T-cell (primary cell): ENCODE data around the gene TNRC6C. TPM values are rescaled to one million over a fixed set of nuclear protein-coding genes. Genes with fewer than 3 reads are reported as not detected.

Experiments used
- ATAC-seq, 4 experiments: fragments of 200-7000 bp in 3 of 4; fragments of 150-1000 bp in 1 of 4; cut with Tn5 transposase; replicated peaks in 1 of 4; 1 replicate in 3 of 4; 2 replicates in 1 of 4; pipeline ENCODE4 v1.10.0; 2021; ENCODE audit warnings: moderate library complexity in 3 of 4, mild to moderate bottlenecking in 2 of 4, moderate number of reproducible peaks in 1 of 4
- CTCF ChIA-PET, 2 donors: fragments of 300-600 bp; sonication (Branson Sonifier 250); formaldehyde crosslinking; loops; one replicate each; lab custom pipeline; 2022; ENCODE audit warnings: antibody characterized with exemption in 2 of 2; lab: Charles Lee
- POLR2A ChIA-PET, 2 donors: fragments of 300-600 bp; sonication (Branson Sonifier 250); formaldehyde crosslinking; loops; one replicate each; lab custom pipeline; 2022; ENCODE audit warnings: antibody characterized with exemption in 2 of 2; lab: Charles Lee
- DNase-seq, 35 experiments: peaks; one replicate each; pipeline versions ENCODE4 v3.0.0 to v3.0.0-alpha.2; 2013 to 2023
- H3K27ac ChIP-seq: one replicate; pipeline ENCODE4 v1.5.1; 2013; ENCODE audit warnings: low read length
- H3K27me3 ChIP-seq, 2 experiments: replicated peaks in 1 of 2; 1 replicate in 1 of 2; 2 replicates in 1 of 2; pipeline versions ENCODE4 v1.6.1 to v1.7.0; 2013; ENCODE audit warnings: low read length in 1 of 2, mixed read lengths in 1 of 2; ENCODE audit not compliant: control insufficient read depth in 2 of 2, insufficient read depth in 2 of 2; ENCODE audit errors: extremely low read depth in 1 of 2
- H3K36me3 ChIP-seq, 2 donors: 1 replicate in 1 of 2; 2 replicates in 1 of 2; pipeline versions ENCODE4 v1.6.1 to v1.7.0; 2013; ENCODE audit warnings: low read length in 1 of 2; ENCODE audit not compliant: control insufficient read depth in 2 of 2, insufficient read depth in 1 of 2; ENCODE audit errors: extremely low read depth in 1 of 2
- H3K4me1 ChIP-seq, 2 experiments: 1 replicate in 1 of 2; 2 replicates in 1 of 2; pipeline versions ENCODE4 v1.6.1 to v1.7.0; 2013; ENCODE audit warnings: low read length in 2 of 2, mixed read lengths in 1 of 2; ENCODE audit not compliant: insufficient read depth in 2 of 2, control insufficient read depth in 1 of 2; ENCODE audit errors: extremely low read depth in 1 of 2
- H3K4me3 ChIP-seq, 2 donors: 1 replicate in 1 of 2; 2 replicates in 1 of 2; pipeline versions ENCODE4 v1.5.1 to v1.7.0; 2013; ENCODE audit warnings: mild to moderate bottlenecking in 2 of 2, low read length in 1 of 2, moderate library complexity in 1 of 2; ENCODE audit not compliant: control insufficient read depth in 1 of 2; ENCODE audit errors: extremely low read depth in 1 of 2
- H3K9me3 ChIP-seq: 2 replicates; pipeline ENCODE4 v1.7.0; 2013
- H3K27ac Mint-ChIP-seq, 2 donors: one replicate each; pipeline ENCODE4 v1.8.0; 2020 to 2021; ENCODE audit warnings: mild to moderate bottlenecking in 2 of 2, mixed read lengths in 2 of 2
- H3K27me3 Mint-ChIP-seq, 2 donors: one replicate each; pipeline ENCODE4 v1.8.0; 2021 to 2022; ENCODE audit warnings: mixed read lengths in 2 of 2
- H3K36me3 Mint-ChIP-seq: one replicate; pipeline ENCODE4 v1.8.0; 2021; ENCODE audit warnings: mixed read lengths
- H3K4me1 Mint-ChIP-seq, 3 donors: one replicate each; pipeline ENCODE4 v1.8.0; 2020 to 2022; ENCODE audit warnings: mixed read lengths in 3 of 3, mild to moderate bottlenecking in 1 of 3
- H3K4me3 Mint-ChIP-seq, 3 donors: one replicate each; pipeline ENCODE4 v1.8.0; 2020 to 2022; ENCODE audit warnings: mild to moderate bottlenecking in 3 of 3, mixed read lengths in 3 of 3, moderate library complexity in 3 of 3
- H3K9me3 Mint-ChIP-seq, 3 donors: one replicate each; pipeline ENCODE4 v1.8.0; 2020 to 2022; ENCODE audit warnings: mixed read lengths in 3 of 3
- WGBS: methylation state at CpG from one replicate; pipeline ENCODE4 v1.1.5; 2013; ENCODE audit warnings: missing lambda C conversion rate; ENCODE audit not compliant: insufficient coverage; 5-methylcytosine and 5-hydroxymethylcytosine counted together
- total RNA-seq, 35 experiments: library from RNA in 6 of 35; stranded (reverse) in 6 of 35; fragments of 120-200 nt in 1 of 35; gene quantifications; one replicate each; pipeline versions ENCODE4 v1.2.1 to v1.2.4 and lab custom pipeline; 2013 to 2026

Gene TNRC6C
- total RNA-seq, 5 donors from 2014 or later (not counting 1 experiment from before 2014, with no cell fraction given) = 87.1 to 116 (median 94.3) TPM

DNA sequence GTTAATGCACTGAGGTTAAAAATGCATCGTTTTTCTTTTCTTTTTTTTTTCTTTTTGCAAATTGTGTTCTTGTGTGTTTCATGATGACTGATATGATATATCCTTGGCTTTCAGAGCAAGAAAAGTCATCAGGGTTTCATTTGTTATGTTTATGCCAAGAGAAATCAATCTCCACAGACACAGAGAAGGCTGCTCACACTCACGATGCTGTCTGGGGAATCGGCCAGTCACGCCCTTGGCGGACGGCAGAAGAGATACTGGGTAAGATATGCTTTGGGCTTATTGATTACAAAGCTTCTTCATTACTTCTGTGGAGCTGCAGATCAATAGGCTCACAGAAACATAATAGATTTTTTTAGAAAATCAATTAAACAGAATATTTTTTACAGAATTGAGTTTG is 42.2 kb upstream of the TNRC6C start:
- peak in 1 of 4 experiments; percentile 29 for ATAC-seq
- H3K27ac Mint-ChIP-seq = no peak overlapping the region
- ChIA-PET CTCF (interaction anchor here in 1 of 2 donors (1.6 kb wide), 1 partner anchor 41 kb away, joined by 6 read pairs; no protein-coding TSS in a partner anchor), POLR2A (no interaction called here)
- peak overlapping the region in 1 of 3 donors; percentile 58 for H3K4me3 Mint-ChIP-seq
- no CpG with 5 or more reads among the region's 6 CpGs for WGBS
- H3K4me1 ChIP-seq = peaks cover 2 to 8% of the 10 kb centered on the region in 2 experiments
- H3K9me3 Mint-ChIP-seq = no peaks in the 10 kb centered on the region
- H3K4me3 ChIP-seq = no peak overlapping the region
- peaks cover 14 to 23% (median 20%) of the 10 kb centered on the region in 3 donors for H3K4me1 Mint-ChIP-seq
- H3K36me3 ChIP-seq = no peaks in the 10 kb centered on the region
- DNase-seq = no peak
- peaks cover 2 to 34% of the 10 kb centered on the region in 2 experiments for H3K27me3 ChIP-seq
- no peaks in the 10 kb centered on the region for H3K9me3 ChIP-seq
- H3K27ac ChIP-seq = no peak overlapping the region
- peaks cover 38 to 41% of the 10 kb centered on the region in 2 donors for H3K27me3 Mint-ChIP-seq
- H3K36me3 Mint-ChIP-seq = no peaks in the 10 kb centered on the region

DNA sequence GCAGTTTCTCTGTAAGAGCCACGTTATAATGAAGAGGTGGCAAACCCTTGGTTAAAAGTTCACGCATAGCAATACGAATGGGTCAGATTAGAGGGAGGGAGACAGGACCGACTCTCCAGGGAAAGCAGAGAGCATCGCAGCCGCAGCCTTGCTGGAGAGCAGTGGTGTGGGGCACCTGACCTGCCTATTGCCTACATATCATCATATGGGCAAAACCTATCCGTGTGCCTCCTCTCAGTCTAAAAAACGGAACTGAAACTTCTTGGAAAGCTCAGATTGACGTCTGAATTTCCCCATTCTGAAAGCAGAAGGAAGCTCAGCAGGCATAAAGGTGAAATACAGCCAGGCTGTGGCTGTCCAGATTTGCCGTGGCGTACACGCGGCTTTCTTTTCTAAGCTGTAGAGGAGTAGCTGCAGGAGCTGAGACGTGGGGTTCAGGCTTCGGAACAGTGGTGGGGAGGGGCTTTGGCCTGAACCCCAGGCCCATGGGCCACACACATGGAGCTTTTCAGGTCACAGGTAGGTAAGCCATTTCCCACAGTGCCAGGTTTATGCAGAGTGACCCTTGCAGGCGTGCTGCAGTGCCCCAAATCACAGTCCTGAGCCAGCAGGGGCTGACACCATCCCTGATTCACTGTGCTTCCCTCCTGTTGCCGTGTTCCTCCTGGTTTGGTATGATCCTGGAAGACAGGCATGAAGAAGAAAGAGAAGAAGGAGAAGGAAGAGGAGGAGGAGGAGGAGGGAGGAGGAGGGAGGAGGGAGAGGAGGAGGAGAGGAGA is 41.6 kb upstream of the TNRC6C start:
- H3K4me1 ChIP-seq = peaks cover 2 to 8% of the 10 kb centered on the region in 2 experiments
- Mint-ChIP-seq H3K27ac (peak overlapping the region in 1 of 2 donors; percentile 40), H3K9me3 (no peaks in the 10 kb centered on the region), H3K4me3 (peak overlapping the region; percentile 32 to 58 (median 41)), H3K4me1 (peaks cover 14 to 23% (median 20%) of the 10 kb centered on the region in 3 donors), H3K27me3 (peaks cover 32 to 41% of the 10 kb centered on the region in 2 donors), H3K36me3 (no peaks in the 10 kb centered on the region)
- ATAC-seq (peak in 3 of 4 experiments; percentile 35 to 78 (median 45)), DNase-seq (peak in 4 of 35 experiments; percentile 9 to 46 (median 24))
- CTCF ChIA-PET = interaction anchor here (0.6 to 1.6 kb wide), 4 partner anchors 41 to 402 kb away, joined by 3 to 7 read pairs (median 5); no protein-coding TSS in a partner anchor
- 19% methylated on average over 14 of the region's 17 CpGs for WGBS
- POLR2A ChIA-PET = no interaction called here
- H3K9me3 ChIP-seq = no peaks in the 10 kb centered on the region
- no peak overlapping the region for H3K27ac ChIP-seq
- H3K27me3 ChIP-seq = peaks cover 2 to 38% of the 10 kb centered on the region in 2 experiments
- no peaks in the 10 kb centered on the region for H3K36me3 ChIP-seq
- H3K4me3 ChIP-seq = no peak overlapping the region

DNA sequence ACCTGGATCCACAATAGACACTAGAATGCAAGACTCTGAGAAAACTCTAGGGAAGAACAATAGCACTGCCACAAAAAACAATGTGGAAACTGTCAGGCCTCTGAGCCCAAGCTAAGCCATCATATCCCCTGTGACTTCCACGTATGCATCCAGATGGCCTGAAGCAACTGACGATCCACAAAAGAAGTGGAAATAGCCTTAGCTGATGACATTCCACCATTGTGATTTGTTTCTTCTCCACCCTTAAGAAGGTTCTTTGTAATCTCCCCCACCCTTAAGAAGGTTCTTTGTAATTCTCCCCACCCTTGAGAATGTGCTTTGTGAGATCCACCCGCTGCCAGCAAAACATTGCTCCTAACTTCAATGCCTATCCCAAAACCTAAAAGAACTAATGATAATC is 39.2 kb upstream of the TNRC6C start:
- H3K27me3 ChIP-seq = peaks cover 2 to 41% of the 10 kb centered on the region in 2 experiments
- H3K4me3 Mint-ChIP-seq = no peak overlapping the region
- H3K4me1 ChIP-seq = peaks cover 2 to 8% of the 10 kb centered on the region in 2 experiments
- H3K36me3 ChIP-seq = no peaks in the 10 kb centered on the region
- 100% methylated on average over 3 of the region's 3 CpGs for WGBS
- no peaks in the 10 kb centered on the region for H3K9me3 ChIP-seq
- no peak overlapping the region for H3K27ac ChIP-seq
- CTCF ChIA-PET = interaction anchor here in 1 of 2 donors (0.6 kb wide), 1 partner anchor 9 kb away, joined by 4 read pairs; no protein-coding TSS in a partner anchor
- H3K4me3 ChIP-seq = no peak overlapping the region
- H3K27me3 Mint-ChIP-seq = peaks cover 28 to 40% of the 10 kb centered on the region in 2 donors
- ATAC-seq = no peak
- POLR2A ChIA-PET = no interaction called here
- no peaks in the 10 kb centered on the region for H3K9me3 Mint-ChIP-seq
- DNase-seq = no peak
- H3K4me1 Mint-ChIP-seq = peaks cover 14 to 23% (median 20%) of the 10 kb centered on the region in 3 donors
- no peaks in the 10 kb centered on the region for H3K36me3 Mint-ChIP-seq
- no peak overlapping the region for H3K27ac Mint-ChIP-seq

- H3K27ac ChIP-seq = no peak overlapping the region
- ChIA-PET POLR2A (no interaction called here), CTCF (no interaction called here)
- H3K9me3 ChIP-seq = no peaks in the 10 kb centered on the region
- DNase-seq (no peak), ATAC-seq (no peak)
- peaks cover 2 to 23% of the 10 kb centered on the region in 2 experiments for H3K27me3 ChIP-seq
- no peaks in the 10 kb centered on the region for H3K36me3 ChIP-seq
- peaks cover 0 to 4% of the 10 kb centered on the region in 2 experiments for H3K4me1 ChIP-seq
- Mint-ChIP-seq H3K27ac (no peak overlapping the region), H3K27me3 (peaks cover 3 to 10% of the 10 kb centered on the region in 2 donors), H3K9me3 (no peaks in the 10 kb centered on the region), H3K4me1 (peaks cover 3 to 9% (median 6%) of the 10 kb centered on the region in 3 donors), H3K4me3 (no peak overlapping the region), H3K36me3 (no peaks in the 10 kb centered on the region)
- 73% methylated on average over 9 of the region's 9 CpGs for WGBS
- no peak overlapping the region for H3K4me3 ChIP-seq
Observed at GRCh38 chr17:77923135-77923534, 35.4 kb upstream of the TNRC6C start.

- H3K36me3 ChIP-seq = no peaks in the 10 kb centered on the region
- POLR2A ChIA-PET = interaction anchor here in 1 of 2 donors (0.6 kb wide), 1 partner anchor 256 kb away, joined by 3 read pairs; no protein-coding TSS in a partner anchor
Observed at GRCh38 chr17:77923776-77924513, 34.6 kb upstream of the TNRC6C start.

More at GRCh38 chr17:77923776-77924513, 34.6 kb upstream of the TNRC6C start:
- WGBS = 69% methylated on average over 3 of the region's 10 CpGs
- no peak overlapping the region for H3K27ac ChIP-seq
- Mint-ChIP-seq H3K27ac (no peak overlapping the region), H3K4me3 (no peak overlapping the region), H3K4me1 (peaks cover 8 to 17% (median 14%) of the 10 kb centered on the region in 3 donors), H3K36me3 (no peaks in the 10 kb centered on the region), H3K27me3 (peaks cover 3 to 8% of the 10 kb centered on the region in 2 donors), H3K9me3 (no peaks in the 10 kb centered on the region)
- peaks cover 0 to 11% of the 10 kb centered on the region in 2 experiments for H3K4me1 ChIP-seq
- H3K9me3 ChIP-seq = no peaks in the 10 kb centered on the region
- H3K27me3 ChIP-seq = peaks cover 0 to 26% of the 10 kb centered on the region in 2 experiments
- CTCF ChIA-PET = no interaction called here
- no peak for ATAC-seq
- DNase-seq = no peak
- H3K4me3 ChIP-seq = no peak overlapping the region
